GM19238 (cell line): ENCODE data around the gene HDLBP.
"Not testable (repeated sequence)": the region's sequence is repeated elsewhere in the genome, so short reads cannot be mapped to it uniquely, and the experiment has no call there.

Experiments used
- DNase-seq: peaks from one replicate; pipeline ENCODE4 v3.0.0; 2011; ENCODE audit warnings: low spot score; ENCODE audit not compliant: insufficient read length

The HDLBP gene

DNA sequence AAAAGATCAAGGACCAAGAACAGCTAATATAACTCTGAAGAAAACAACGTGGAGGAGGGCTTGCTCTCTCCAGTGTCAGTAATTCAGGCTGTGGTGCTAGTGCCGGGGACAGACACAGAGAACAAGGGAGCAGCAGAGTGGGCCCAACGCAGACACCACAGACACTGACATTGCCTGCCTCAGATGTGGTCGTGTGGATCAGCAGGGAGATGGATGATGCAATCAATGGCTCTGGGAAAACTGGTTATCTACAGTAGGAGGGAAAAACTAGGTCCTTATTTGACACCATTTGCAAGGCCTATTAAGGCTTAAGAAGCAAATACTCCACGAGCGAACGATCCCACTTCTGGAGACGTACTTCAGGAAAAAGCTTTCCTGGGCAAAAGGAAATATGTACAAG, 36.1 kb downstream of the HDLBP start:
- DNase-seq, result no peak

DNA sequence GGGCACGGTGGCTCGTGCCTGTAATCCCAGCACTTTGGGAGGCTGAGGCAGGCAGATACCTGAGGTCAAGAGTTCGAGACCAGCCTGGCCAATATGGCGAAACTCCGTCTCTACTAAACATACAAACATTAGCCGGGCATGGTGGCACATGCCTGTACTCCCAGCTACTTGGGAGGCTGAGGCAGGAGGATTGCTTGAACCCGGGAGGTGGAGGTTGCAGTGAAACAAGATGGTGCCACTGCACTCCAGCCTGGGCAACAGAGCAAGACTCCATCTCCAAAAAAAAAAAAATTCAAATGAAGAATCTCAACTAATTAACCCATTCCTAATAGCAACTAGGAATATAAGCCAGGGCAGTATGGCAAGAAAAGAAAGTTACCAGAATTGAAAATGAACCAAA, 37.2 kb downstream of the HDLBP start:
- not testable (repeated sequence) for DNase-seq

DNA sequence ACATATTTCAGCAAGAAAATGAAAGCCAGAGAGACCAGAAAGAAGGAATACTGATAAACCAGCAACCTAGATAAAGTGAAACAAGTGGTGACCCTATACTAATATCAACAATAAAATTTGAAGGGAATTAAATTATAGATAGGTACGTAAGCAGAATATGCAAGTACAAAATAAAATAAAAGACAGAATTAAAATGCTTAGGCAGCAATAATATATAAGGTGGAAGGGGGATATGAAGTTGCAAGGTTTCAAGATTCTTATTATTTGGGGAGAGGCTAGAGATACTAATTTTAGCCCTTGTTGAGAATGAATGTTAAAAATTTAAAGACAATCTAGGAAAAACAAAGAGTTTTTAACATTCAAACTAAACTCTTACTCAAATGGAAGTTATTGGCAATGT, 39.6 kb downstream of the HDLBP start:
- no peak for DNase-seq

DNA sequence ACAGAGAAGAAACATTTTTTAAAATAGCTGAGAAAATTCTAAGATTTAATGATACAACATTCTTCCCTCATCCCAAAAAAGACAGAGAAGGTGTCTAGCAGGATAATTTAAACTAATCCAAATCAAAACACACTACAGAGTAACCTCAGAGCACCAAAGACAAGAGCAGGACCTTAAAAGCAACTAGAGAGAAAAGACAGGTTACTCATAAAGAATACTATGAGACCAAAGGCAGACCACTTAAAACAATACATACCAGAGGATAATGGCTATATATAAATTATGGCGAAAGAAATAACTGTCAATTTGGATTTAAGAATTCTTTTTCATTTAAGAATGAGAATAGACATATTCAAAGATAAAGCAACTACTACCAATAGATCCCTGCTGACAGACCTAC, 40.0 kb downstream of the HDLBP start:
- DNase-seq, result no peak

DNA sequence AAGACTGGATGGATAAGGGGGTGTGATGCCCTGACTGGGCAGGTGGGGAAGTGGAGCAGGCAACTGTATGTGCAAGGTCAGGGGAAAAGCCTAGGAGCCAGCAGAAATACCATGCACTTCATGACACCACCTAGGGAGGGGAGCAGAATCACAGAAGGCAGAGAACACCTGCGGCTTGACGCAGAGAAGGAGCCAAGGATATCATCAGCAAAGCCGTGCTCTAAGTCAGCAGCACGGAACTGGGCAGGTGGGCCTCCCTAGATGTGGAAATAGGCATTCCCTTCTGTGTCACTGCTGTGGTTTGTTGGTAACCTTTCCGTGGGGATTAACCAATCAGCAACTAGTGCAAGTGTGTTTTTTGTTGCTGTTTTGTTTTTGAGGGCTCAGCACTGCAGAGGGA, 41.3 kb downstream of the HDLBP start:
- DNase-seq, result no peak

DNA sequence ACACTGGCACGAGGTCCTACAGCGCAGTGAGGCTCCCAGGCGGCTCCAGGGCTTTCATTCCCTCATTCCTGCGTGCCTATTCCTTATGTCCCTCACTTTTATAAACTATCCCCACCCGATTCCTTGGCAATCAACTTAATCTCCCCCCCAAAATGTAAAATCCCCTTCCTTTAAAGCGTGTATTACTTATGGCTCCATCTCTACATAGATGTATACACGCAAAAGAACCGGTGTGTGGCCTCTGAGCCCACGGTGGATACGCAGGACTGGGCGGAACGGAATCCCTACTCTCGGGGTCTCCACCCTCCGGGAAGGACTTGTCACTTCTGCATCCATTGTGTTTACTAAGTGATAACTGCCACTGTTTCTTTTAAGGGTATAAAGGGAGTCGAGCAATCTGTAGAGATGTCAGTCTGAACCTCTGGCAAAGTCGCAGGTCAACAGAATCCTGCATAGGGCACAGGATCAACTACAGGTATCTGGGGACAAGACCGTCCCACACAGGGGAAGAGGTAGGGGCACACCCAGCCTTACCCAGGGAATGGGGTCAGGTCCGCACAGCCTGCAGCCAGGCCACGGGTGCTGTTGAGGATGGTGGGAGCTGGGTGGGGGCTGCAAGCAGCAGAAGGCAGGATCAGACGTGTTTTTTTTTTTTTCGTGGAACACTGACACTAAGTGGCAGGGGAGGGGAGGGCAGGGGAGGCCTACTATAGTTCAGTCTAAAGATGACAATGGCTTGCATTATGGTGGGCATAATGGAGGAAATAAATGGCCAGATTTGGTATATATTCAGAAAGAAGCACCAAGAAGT, 42.1 kb downstream of the HDLBP start:
- no peak for DNase-seq

DNA sequence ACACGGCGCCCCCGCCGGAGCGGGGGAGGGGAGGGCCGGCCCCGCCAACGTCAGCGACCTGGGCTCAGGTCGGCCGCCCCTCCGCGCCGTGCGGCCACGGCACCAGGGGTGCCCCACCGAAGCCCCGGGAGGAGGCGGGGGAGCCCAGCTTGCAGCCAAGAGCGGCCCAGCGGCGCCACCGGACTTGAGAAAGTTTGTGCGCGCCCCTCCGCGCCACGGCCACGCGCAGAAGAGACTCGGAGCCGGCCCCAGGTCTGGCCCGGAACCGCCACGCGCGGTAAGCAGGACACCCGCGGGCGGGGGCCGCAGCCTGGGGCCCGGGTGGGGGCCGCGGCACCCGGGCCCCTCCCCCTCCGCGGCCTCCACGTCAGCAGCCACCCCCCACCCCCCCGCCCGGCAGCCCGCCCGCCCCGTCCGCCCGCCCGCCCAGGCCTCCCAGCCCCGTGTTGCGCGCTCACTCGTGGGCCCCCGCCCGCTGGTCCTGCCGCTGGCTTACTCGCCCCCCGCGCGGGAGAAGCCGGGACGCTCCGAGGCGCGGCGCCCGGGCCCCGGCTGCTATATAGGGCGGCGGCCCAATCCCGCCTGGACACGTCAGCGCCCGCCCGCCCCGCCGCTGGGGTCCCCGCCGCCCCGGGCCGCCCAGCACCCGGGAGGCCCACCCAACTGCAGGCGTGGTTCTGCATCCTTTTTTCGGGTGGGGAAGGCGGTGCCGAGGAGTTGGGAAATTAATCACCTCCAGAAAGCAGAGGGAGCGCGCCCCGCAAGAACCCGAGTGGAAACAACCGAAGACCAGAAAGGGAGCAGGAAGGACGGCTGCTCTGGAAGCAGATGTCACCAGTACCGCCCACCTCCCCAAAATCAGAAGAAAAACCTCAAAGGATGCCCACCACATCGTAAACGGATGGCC, 42.9 kb downstream of the HDLBP start:
- peak; percentile 46 for DNase-seq

DNA sequence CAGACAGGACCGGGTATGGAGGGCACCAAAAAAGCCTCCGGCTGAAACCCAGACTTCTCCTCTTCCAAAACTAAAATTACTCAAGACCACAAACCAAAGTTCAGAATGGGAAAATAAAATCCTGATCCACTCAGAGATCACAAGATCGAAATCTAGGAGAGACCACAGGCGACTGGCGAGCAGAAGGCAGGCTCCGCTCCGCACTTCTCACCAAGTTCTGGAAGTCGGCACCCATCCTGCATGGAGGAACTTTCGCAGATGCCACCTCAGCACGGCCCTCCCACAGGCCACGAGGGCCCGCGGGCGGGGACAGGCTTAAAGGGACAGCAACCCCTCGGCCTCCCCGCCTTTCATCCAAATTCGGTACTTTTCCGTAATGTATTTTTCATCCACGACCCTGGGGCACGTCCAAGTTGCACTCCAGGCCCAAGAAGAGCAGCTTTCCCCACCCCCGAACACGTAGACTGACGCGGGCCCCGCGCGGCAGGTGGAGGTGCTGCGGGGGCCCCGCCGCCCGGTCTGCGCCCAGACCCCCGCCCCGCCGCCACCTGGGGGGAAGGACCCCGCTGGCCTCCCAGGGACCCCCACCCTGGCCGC, 43.7 kb downstream of the HDLBP start:
- DNase-seq, result peak; percentile 60

DNA sequence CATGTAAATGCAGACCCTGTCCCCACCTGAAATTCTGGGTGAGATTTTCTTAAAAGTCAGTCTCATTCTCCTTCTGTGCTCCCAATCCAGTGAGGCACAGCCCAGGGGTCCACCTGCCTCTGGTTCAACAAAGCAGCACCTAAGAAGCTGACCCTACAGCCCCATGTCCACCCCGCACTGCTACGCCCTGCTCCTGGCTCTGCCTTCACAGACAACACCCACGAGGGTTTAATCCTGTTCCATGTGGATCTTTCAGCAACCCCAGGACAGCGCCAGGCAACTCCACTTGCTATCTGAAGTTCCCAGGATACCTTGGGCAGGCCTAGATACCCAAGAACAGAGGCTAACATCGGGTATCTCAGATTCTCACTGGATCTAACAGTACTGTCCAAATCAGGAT, 44.9 kb downstream of the HDLBP start:
- DNase-seq, result no peak

DNA sequence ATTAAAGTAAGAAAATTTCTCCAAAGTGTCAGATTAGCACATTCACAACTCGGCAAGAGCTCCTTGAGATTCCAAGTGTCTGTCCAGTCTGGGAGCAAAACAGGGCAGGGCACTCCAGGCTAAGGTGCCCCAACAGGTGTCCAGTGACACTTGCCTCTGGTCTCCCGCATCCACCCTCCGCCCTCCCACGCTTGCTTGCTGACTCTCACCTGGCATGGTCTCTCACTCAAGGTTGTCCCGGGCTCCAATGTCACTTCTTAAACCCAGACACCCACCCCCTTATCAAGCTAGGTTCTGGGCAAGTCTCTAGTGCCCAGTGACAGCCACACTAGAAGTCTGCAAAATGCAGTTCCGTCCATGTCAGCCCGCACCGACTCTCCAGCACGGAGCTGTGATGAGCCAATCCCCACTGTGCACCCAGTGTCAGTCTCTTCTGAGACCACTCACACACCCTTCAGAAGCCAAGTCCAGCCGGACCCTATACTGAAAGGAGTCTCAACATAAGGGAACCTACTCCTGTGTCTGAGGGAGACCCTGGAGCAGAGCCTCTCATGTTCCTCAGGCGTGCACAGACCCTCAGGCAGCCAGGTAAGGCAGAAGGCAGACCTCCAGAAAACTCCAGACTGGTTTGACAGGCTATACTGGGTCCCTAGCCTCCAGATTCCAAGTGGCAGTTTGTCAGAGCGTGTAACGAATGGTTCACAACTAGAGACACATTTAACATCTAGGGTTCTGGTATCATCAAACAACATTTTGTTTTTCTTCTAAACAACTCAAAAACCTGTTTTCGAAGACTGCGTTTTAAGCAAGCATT, 45.6 kb downstream of the HDLBP start:
- DNase-seq, result no peak

DNA sequence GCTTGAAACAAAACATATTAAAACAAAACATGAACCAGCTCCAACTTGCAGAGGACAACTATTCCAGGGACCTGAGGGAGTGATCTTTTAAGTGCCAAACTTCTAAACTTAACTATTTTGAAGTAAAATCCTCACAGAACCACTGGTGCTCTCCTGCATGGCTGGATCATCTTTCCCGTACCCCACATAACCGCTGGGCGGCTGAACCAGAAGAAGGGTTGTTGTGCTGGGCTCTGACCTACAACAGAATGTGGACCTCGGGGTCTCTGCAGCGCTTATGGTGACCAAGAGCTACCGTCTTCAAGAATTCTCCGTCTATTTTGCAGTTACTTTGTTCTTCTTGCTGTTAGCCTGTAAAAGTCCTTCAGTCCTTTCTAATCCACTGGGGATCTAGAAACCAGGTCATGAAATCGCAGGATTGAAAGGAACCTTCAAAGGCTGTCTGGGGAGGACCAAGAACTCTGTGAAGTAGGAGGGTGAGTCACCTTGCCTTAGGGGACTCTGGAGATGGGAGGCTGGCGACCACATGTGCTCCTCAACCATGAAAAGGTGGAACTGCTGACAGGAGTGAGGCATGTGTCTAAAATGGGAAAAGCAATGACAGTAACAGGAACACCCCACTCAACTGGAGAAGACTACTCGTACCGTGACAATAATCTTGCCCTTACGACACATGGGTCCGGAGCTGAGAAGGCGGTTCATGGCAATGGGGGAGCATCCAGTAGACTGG, 46.6 kb downstream of the HDLBP start:
- no peak for DNase-seq

DNA sequence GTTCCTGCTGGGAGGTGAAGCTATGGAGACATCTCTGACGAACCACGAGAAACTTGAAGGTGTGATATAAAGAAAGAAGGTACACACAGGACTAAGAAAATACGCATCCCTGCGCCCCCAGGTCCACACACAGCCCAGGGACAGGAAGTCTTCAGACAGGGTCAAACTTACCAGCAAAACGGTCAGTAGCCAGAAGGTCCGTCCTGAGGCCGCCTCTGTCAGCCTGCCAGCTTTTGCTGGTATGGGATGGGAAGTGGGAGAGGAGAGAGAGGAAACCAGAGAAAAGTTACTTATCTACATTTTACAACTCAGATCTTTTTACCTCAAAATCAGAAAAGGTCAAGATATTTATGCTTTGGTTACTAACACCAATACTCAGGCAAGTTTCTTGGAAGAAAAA, 47.2 kb downstream of the HDLBP start:
- DNase-seq, result no peak

DNA sequence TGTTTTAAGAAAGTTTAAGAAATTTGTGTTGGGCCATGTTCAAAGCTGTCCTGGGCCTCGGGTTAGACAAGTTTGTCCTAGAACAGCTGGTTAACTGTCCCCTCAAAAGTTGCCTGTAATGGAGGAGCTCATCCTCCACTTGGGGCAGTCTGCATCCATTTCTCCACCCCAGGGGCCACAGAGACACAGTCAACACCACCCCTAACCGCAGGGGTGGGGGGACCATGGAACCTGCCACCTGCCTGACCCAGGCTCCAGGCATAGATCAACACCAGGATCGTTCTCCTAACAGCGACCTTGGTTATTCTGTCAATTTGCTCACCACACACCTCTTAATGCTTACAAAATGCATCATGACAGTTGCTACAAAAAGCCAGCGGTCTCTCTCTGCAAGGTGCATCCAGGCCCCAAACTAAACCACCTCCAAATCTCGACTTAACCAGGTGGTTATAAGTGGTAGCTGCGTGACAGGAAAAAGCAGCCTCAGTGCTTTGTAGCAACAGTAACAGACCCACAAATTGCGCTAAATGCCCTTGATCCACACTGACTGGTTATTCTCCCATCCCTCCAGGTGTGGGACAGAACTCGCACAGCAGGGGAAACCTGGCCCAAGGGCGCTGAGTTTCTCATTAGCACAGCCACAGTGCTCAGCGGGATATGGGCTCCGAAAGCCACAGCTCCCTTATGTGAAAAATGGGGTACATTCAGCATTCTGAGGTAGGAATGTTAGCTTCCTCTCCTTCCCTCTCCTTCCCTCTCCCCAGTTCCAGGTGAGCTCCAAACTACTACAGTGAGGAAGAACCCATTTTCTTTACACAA, 48.0 kb downstream of the HDLBP start:
- DNase-seq, result no peak

DNA sequence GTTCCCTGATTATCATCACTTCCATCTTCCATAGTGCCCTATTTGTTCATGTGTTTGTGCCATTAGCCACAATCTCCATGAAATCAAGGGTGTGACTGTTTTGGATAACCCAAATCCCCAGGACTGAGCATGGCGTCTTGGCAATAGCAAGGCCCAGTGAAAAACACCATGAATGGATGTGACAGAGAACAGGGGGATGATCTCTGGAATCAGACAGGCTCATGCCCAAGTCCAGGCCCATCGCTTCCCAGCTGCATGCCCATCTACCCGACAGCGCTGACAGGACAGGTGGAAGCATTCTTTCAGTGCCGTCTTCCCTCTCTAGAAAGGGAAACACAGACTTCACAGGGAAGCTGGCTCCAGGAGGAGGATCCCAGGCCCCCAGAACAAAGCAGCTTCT, 50.0 kb downstream of the HDLBP start:
- no peak for DNase-seq

DNA sequence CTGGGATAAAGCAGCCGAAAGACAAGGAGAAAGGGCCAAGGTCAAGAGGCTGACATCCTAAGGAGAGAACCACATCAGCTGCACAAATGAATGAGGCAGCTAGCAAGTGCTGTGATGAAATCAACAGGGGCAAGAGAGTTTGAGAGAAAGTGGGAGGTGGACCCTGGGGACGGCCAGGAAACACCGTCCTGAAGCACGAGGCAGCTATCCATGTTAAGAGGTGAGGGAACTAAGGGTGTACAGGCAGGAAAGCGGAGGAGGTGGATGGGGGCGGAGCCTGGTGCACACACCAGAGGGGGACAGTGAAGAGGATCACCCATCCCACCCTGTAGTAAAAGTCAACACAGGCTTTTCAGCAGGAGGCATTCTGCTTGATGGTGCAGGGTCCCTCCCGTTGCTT, 52.4 kb downstream of the HDLBP start:
- DNase-seq, result no peak

DNA sequence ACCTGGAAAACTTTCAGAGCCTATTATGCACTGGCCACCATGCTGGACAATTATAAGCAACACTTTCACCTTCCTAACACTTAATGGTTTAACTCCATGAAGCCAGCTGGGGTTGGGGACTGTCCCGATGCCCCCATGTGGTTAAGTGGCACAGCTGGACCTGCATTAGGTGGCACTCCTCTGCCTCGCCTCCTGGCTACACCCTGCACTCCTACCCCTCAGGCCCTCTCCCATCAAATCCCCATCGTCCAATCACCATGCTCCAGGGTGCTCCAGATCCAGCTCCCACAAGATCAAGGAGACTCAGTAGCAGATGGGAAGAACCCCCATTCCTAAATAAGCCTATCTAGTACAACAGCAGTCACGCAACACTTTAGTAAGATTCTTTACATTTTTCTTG, 53.8 kb downstream of the HDLBP start:
- no peak for DNase-seq

DNA sequence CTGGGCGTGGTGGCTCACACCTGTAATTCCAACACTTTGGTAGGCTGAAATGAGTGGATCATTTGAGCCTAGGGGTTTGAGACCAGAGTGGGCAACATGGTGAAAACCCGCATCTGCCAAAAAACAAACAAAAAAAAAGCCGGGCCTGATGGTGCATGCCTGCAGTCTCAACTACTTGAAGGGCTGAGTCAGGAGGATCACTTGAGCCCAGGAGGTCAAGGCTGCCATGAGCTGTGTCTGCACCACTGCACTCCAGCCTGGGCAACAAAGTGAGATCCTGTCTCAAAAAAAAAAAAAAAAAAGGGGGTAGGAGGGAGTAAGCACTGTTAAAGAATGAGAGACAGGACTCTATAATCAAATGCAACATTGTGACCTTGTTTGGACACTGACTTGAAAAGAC, 54.6 kb downstream of the HDLBP start:
- no peak for DNase-seq

DNA sequence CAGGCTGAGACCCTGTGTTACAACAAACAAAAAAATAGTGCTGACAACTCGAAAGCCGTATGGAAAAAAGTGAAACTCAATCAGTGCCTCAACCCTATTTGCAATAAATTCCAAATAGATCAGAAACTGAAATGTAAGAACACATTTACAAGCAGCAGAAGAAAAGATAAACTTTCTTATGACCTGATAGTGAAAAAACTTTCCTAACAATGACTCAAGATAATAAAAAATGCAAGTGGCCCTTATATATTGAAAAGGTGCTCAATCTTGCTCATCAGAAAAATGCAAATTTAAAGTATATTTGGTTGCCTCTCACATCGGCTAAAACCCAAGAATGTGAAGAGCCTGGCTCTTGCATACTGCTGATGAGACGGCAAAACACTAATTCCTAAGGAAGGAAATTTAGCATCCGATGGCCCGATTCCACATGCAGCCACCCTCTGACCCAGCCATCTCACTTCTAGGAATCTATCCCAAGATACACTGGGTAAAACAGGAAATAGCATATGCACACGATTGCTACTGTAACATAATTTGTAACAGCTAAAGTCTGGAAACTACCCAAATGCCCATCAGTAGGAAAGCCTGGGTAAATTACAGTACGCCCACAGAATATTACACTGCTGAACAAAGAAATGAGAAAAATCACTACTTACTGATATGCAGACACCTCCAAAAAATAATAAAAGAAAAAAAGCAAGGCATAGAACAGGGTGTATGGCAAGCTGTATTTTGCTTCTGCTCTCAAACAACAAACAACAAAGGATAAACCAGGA, 56.8 kb downstream of the HDLBP start:
- no peak for DNase-seq

DNA sequence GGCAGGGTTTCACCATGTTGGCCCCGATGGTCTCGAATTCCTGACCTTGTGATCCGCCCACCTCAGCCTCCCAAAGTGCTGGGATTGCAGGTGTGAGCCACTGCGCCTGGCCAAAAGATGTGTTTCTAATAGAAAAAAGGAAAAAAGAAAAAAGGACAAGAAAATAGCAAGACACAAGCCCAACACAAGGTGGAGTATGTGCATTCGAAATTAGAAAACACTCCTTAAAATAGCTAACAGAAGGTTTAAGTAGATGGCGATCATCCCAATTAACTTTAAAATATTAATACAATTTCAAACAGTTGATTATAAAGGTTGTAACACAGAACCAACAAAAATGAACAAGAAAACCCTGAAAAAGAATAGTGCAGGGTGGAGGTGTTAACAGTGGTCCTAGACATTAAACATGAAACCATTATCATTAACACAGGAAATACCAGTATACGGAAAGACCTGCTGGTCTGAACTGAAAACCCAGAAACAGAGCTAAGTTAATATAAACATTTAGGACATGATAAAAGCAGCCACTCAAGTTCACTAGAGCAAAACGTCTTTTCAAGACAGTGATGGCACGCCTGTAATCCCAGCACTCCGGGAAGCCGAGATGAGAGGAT, 57.9 kb downstream of the HDLBP start:
- no peak for DNase-seq
